GM12878 (cell line): Measurements from ENCODE around the gene CNTRL.

Experiments
- CHD2 ChIP-seq: IDR thresholded peaks from 2 replicates; pipeline ENCODE4 v1.6.1; 2011; ENCODE audit warnings: low read depth, low read length, improper control_type of control experiment, borderline replicate concordance
- CTCF ChIP-seq, 3 experiments: IDR thresholded peaks in 2 of 3; conservative IDR thresholded peaks in 1 of 3; 2 replicates each; pipeline ENCODE4 v1.5.1; 2011; ENCODE audit warnings: low read depth in 3 of 3, low read length in 3 of 3, mild to moderate bottlenecking in 3 of 3, control low read depth in 2 of 3, moderate library complexity in 2 of 3, inconsistent platforms in 1 of 3, mixed read lengths in 1 of 3; ENCODE audit not compliant: control insufficient read depth in 2 of 3, insufficient read depth in 1 of 3; ENCODE audit errors: extremely low read depth in 1 of 3
- KDM1A ChIP-seq: fragments of 200-600 bp; sonication (generic); IDR thresholded peaks from 2 replicates; pipeline ENCODE4 v1.6.1; 2016; ENCODE audit warnings: borderline replicate concordance
- NFXL1 ChIP-seq: fragments of 450-650 bp; IDR thresholded peaks from 2 replicates; pipeline ENCODE4 v1.6.1; 2017; ENCODE audit warnings: antibody characterized with exemption, mild to moderate bottlenecking, borderline replicate concordance
- POLR2A ChIP-seq: IDR thresholded peaks from 2 replicates; pipeline ENCODE4 v1.6.1; 2011; ENCODE audit warnings: low read depth, mild to moderate bottlenecking, low read length
- POLR2AphosphoS5 ChIP-seq: IDR thresholded peaks from 2 replicates; pipeline ENCODE4 v1.6.1; 2011; ENCODE audit warnings: mild to moderate bottlenecking, low read length, inconsistent platforms
- REST ChIP-seq: IDR thresholded peaks from 2 replicates; pipeline ENCODE4 v1.6.1; 2012; ENCODE audit warnings: mild to moderate bottlenecking, low read depth, low read length
- RFX5 ChIP-seq: IDR thresholded peaks from 2 replicates; pipeline ENCODE4 v1.6.1; 2011; ENCODE audit warnings: low read depth, low read length, improper control_type of control experiment
- SKIL ChIP-seq: fragments of 450-650 bp; IDR thresholded peaks from 2 replicates; pipeline ENCODE4 v1.6.1; 2017; ENCODE audit warnings: mild to moderate bottlenecking, low read depth, inconsistent platforms; ENCODE audit not compliant: poor library complexity, severe bottlenecking
- SREBF1 ChIP-seq: IDR thresholded peaks from 2 replicates; pipeline ENCODE4 v1.6.1; 2012; ENCODE audit warnings: mild to moderate bottlenecking, low read length
- STAT3 ChIP-seq: IDR thresholded peaks from 2 replicates; pipeline ENCODE4 v1.6.1; 2011; ENCODE audit warnings: low read depth, low read length, improper control_type of control experiment
- TCF12 ChIP-seq: IDR thresholded peaks from 2 replicates; pipeline ENCODE4 v1.6.1; 2011; ENCODE audit warnings: low read depth, mild to moderate bottlenecking, low read length
- ZBTB33 ChIP-seq: fragments of 450-650 bp; IDR thresholded peaks from 2 replicates; pipeline ENCODE4 v1.6.1; 2017; ENCODE audit warnings: mild to moderate bottlenecking

- TF ChIP-seq STAT3 (no peak), KDM1A (no peak), TCF12 (no peak), RFX5 (no peak), SKIL (no peak), ZBTB33 (no peak), REST (no peak), CTCF (IDR thresholded peaks at IDR 0.05 in 2 of 3, conservative IDR thresholded peaks at IDR 0.05 in 1 of 3; ENCODE audit: control insufficient read depth in 2 of 3, extremely low read depth in 1 of 3, insufficient read depth in 1 of 3, low read depth in 3 of 3, low read length in 3 of 3) (no peak), POLR2AphosphoS5 (no peak), SREBF1 (no peak), NFXL1 (no peak), POLR2A (no peak), CHD2 (no peak)
Measured at GRCh38 chr9:121160025-121160424, 85.3 kb downstream of the CNTRL start.
